ENCODE measurements around the gene DYSF.

DNA sequence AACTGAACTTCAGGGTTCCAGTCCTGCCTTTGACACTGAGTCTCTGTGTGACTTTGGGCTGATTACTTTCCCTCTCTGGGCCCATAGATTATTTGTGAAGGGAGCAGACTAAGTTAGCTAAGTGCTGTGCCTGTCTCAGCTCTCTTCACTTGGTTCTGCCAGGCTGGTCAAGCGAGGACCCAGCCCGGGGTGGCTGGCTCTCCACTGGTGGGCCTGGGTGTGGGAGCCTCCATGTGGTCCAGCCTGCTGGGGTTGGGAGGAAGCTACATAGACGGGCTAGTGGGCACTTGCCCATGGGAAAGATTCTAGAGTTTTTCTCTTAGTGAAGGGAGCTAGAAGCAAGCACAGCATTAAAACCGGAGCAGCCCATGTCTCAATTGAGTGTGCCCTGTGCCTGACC, 59.0 kb downstream of the DYSF start:
- TF ChIP-seq, protein P1, sequence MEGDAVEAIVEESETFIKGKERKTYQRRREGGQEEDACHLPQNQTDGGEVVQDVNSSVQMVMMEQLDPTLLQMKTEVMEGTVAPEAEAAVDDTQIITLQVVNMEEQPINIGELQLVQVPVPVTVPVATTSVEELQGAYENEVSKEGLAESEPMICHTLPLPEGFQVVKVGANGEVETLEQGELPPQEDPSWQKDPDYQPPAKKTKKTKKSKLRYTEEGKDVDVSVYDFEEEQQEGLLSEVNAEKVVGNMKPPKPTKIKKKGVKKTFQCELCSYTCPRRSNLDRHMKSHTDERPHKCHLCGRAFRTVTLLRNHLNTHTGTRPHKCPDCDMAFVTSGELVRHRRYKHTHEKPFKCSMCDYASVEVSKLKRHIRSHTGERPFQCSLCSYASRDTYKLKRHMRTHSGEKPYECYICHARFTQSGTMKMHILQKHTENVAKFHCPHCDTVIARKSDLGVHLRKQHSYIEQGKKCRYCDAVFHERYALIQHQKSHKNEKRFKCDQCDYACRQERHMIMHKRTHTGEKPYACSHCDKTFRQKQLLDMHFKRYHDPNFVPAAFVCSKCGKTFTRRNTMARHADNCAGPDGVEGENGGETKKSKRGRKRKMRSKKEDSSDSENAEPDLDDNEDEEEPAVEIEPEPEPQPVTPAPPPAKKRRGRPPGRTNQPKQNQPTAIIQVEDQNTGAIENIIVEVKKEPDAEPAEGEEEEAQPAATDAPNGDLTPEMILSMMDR (IDR thresholded peaks at IDR 0.05; ENCODE audit: low read depth, low read length, poor library complexity, severe bottlenecking) = no peak
- TF ChIP-seq EZH2phosphoT487 (IDR thresholded peaks at IDR 0.05; ENCODE audit: borderline replicate concordance, low read length) = no peak
